H9 (cell line): ENCODE measurements around the gene MGRN1. TPM values are rescaled to one million over a fixed set of nuclear protein-coding genes. Genes with fewer than 3 reads are reported as not detected.
A peak's percentile ranks its signal among the peaks of the same experiment; 100 is the strongest.

Source experiments
- DNase-seq: peaks from one replicate; pipeline ENCODE4 v3.0.0-alpha.2; 2017
- H2AFZ ChIP-seq: one replicate; pipeline ENCODE4 v1.6.1; 2013; ENCODE audit warnings: mild to moderate bottlenecking, low read length, control low read depth, moderate library complexity
- H2AK5ac ChIP-seq: 2 replicates; pipeline ENCODE4 v1.6.1; 2013; ENCODE audit warnings: low read length, control low read depth, mixed read lengths; ENCODE audit not compliant: insufficient read length
- H2BK120ac ChIP-seq: one replicate; pipeline ENCODE4 v1.6.1; 2013; ENCODE audit warnings: low read depth, mild to moderate bottlenecking, low read length, control low read depth, inconsistent platforms; ENCODE audit not compliant: poor library complexity, severe bottlenecking
- H2BK12ac ChIP-seq: 2 replicates; pipeline ENCODE4 v1.6.1; 2013; ENCODE audit warnings: low read length, control low read depth, mixed read lengths, low read depth; ENCODE audit not compliant: insufficient read length
- H2BK15ac ChIP-seq: 2 replicates; pipeline ENCODE4 v1.6.1; 2013; ENCODE audit warnings: low read depth, low read length, control low read depth
- H2BK20ac ChIP-seq: one replicate; pipeline ENCODE4 v1.6.1; 2013; ENCODE audit warnings: low read depth, mild to moderate bottlenecking, low read length, control low read depth, inconsistent platforms; ENCODE audit not compliant: poor library complexity, severe bottlenecking
- H2BK5ac ChIP-seq: 2 replicates; pipeline ENCODE4 v1.6.1; 2013; ENCODE audit warnings: low read length, control low read depth, mixed read lengths; ENCODE audit not compliant: insufficient read length
- H3K14ac ChIP-seq: 2 replicates; pipeline ENCODE4 v1.6.1; 2013; ENCODE audit warnings: low read length, control low read depth; ENCODE audit not compliant: insufficient read depth
- H3K18ac ChIP-seq: 2 replicates; pipeline ENCODE4 v1.6.1; 2013; ENCODE audit warnings: low read depth, mild to moderate bottlenecking, mixed read lengths, low read length, control low read depth; ENCODE audit not compliant: insufficient read length
- H3K23ac ChIP-seq: 2 replicates; pipeline ENCODE4 v1.6.1; 2013; ENCODE audit warnings: low read length, control low read depth, mixed read lengths, low read depth; ENCODE audit not compliant: insufficient read length
- H3K23me2 ChIP-seq: 2 replicates; pipeline ENCODE4 v1.6.1; 2013; ENCODE audit warnings: low read depth, mild to moderate bottlenecking, mixed read lengths, low read length, control low read depth; ENCODE audit not compliant: insufficient read length, poor library complexity, severe bottlenecking
- H3K27ac ChIP-seq: 2 replicates; pipeline ENCODE4 v1.5.1; 2013; ENCODE audit warnings: low read length, control low read depth, mixed read lengths, low read depth; ENCODE audit not compliant: insufficient read length
- H3K27me3 ChIP-seq: 2 replicates; pipeline ENCODE4 v1.6.1; 2013; ENCODE audit warnings: low read length, control low read depth, inconsistent platforms; ENCODE audit not compliant: insufficient read depth
- H3K4ac ChIP-seq: 2 replicates; pipeline ENCODE4 v1.6.1; 2013; ENCODE audit warnings: low read depth, mild to moderate bottlenecking, control low read depth, inconsistent platforms, low read length, moderate library complexity
- H3K4me1 ChIP-seq: 2 replicates; pipeline ENCODE4 v1.6.1; 2013; ENCODE audit warnings: low read length, control low read depth, inconsistent platforms; ENCODE audit not compliant: insufficient read depth
- H3K4me2 ChIP-seq: 2 replicates; pipeline ENCODE4 v1.6.1; 2013; ENCODE audit warnings: low read length, control low read depth, mixed read lengths; ENCODE audit not compliant: insufficient read length, insufficient read depth
- H3K56ac ChIP-seq: 2 replicates; pipeline ENCODE4 v1.6.1; 2013; ENCODE audit warnings: low read depth, mild to moderate bottlenecking, mixed read lengths, low read length, control low read depth; ENCODE audit not compliant: insufficient read length
- H3K79me1 ChIP-seq: 2 replicates; pipeline ENCODE4 v1.6.1; 2013; ENCODE audit warnings: low read depth, mild to moderate bottlenecking, moderate library complexity, low read length, control low read depth, inconsistent platforms; ENCODE audit not compliant: insufficient read depth, poor library complexity, severe bottlenecking
- H3K79me2 ChIP-seq: 2 replicates; pipeline ENCODE4 v1.6.1; 2013; ENCODE audit warnings: low read length, control low read depth, inconsistent platforms; ENCODE audit not compliant: insufficient read depth
- H3K9ac ChIP-seq: 2 replicates; pipeline ENCODE4 v1.6.1; 2013; ENCODE audit warnings: low read length, control low read depth, mixed read lengths; ENCODE audit not compliant: insufficient read length; ENCODE audit errors: extremely low read depth
- H3K9me3 ChIP-seq: one replicate; pipeline ENCODE4 v1.6.1; 2013; ENCODE audit warnings: low read depth, low read length, inconsistent platforms; ENCODE audit not compliant: control insufficient read depth
- H3T11ph ChIP-seq: one replicate; pipeline ENCODE4 v1.6.1; 2013; ENCODE audit warnings: mild to moderate bottlenecking, low read length, control low read depth, inconsistent platforms
- H4K20me1 ChIP-seq: one replicate; pipeline ENCODE4 v1.6.1; 2013; ENCODE audit not compliant: control insufficient read depth, insufficient read length, insufficient read depth
- H4K5ac ChIP-seq: 2 replicates; pipeline ENCODE4 v1.6.1; 2013; ENCODE audit warnings: low read depth, mild to moderate bottlenecking, mixed read lengths, low read length, control low read depth; ENCODE audit not compliant: insufficient read length
- H4K8ac ChIP-seq: replicated peaks from 2 replicates; pipeline ENCODE4 v1.6.1; 2013; ENCODE audit warnings: low read length, control low read depth, mixed read lengths, low read depth; ENCODE audit not compliant: insufficient read length
- H4K91ac ChIP-seq: 2 replicates; pipeline ENCODE4 v1.6.1; 2013; ENCODE audit warnings: low read depth, mild to moderate bottlenecking, moderate library complexity, mixed read lengths, low read length, control low read depth; ENCODE audit not compliant: insufficient read length
- H3K27ac Mint-ChIP-seq, 3 experiments: 2 replicates in 2 of 3; 3 replicates in 1 of 3; pipeline ENCODE4 v1.8.0; 2020 to 2021; ENCODE audit warnings: mixed read lengths in 3 of 3, mild to moderate bottlenecking in 1 of 3, moderate library complexity in 1 of 3
- H3K27me3 Mint-ChIP-seq: 2 replicates; pipeline ENCODE4 v1.8.0; 2021; ENCODE audit warnings: low read depth, mild to moderate bottlenecking, moderate library complexity, mixed read lengths
- H3K36me3 Mint-ChIP-seq, 3 experiments: 2 replicates in 2 of 3; 3 replicates in 1 of 3; pipeline ENCODE4 v1.8.0; 2020 to 2021; ENCODE audit warnings: low read depth in 3 of 3, mixed read lengths in 3 of 3; ENCODE audit not compliant: insufficient read depth in 1 of 3
- H3K4me1 Mint-ChIP-seq, 2 experiments: 2 replicates each; pipeline ENCODE4 v1.8.0; 2020; ENCODE audit warnings: mixed read lengths in 2 of 2
- H3K4me3 Mint-ChIP-seq, 2 experiments: 2 replicates in 1 of 2; 3 replicates in 1 of 2; pipeline ENCODE4 v1.8.0; 2020 to 2021; ENCODE audit warnings: mild to moderate bottlenecking in 2 of 2, mixed read lengths in 2 of 2, moderate library complexity in 1 of 2
- H3K9me3 Mint-ChIP-seq, 2 experiments: 2 replicates in 1 of 2; 3 replicates in 1 of 2; pipeline ENCODE4 v1.8.0; 2020; ENCODE audit warnings: mild to moderate bottlenecking in 2 of 2, mixed read lengths in 2 of 2, moderate library complexity in 1 of 2
- CTCF ChIP-seq: fragments of 200-600 bp; sonication (generic); conservative IDR thresholded peaks from 3 replicates; pipeline ENCODE4 v1.8.0; 2021; ENCODE audit warnings: antibody characterized with exemption, mild to moderate bottlenecking
- WGBS: extraction: QIAGEN DNeasy Blood & Tissue Kit; methylation state at CpG from one replicate; pipeline ENCODE4 v1.1.7; 2013; ENCODE audit warnings: missing lambda C conversion rate, low lambda C conversion rate, mixed read lengths; ENCODE audit not compliant: insufficient read length; ENCODE audit errors: extremely low coverage; 5-methylcytosine and 5-hydroxymethylcytosine counted together
- total RNA-seq: library from RNA; stranded (reverse); gene quantifications from 2 replicates; pipeline ENCODE4 v1.2.1, GENCODE V29; 2021

Gene MGRN1
- total RNA-seq, 1 experiment from 2014 or later = 91.6 TPM

- H3K4me1 Mint-ChIP-seq = no peaks in the 10 kb centered on the region
- H2BK20ac ChIP-seq = no peak overlapping the region
- no peak overlapping the region for H2BK15ac ChIP-seq
- no peaks in the 10 kb centered on the region for H3K27me3 Mint-ChIP-seq
- no peaks in the 10 kb centered on the region for H3K4me1 ChIP-seq
- TF ChIP-seq CTCF = no peak
- H3K27ac ChIP-seq = no peak overlapping the region
- H3K23ac ChIP-seq = no peak overlapping the region
- no peak for DNase-seq
- H3K56ac ChIP-seq = no peak overlapping the region
- H4K5ac ChIP-seq = no peak overlapping the region
- no peaks in the 10 kb centered on the region for H3K27me3 ChIP-seq
- no peak overlapping the region for H3K4ac ChIP-seq
- no peak overlapping the region for H2AFZ ChIP-seq
- H4K91ac ChIP-seq = no peak overlapping the region
- H3K79me2 ChIP-seq = no peaks in the 10 kb centered on the region; the same call in 1 of the 2 replicates
- H3K79me1 ChIP-seq = no peaks in the 10 kb centered on the region
- no peak overlapping the region for H3K4me3 Mint-ChIP-seq
- no peak overlapping the region for H2BK12ac ChIP-seq
- no peak overlapping the region for H2BK120ac ChIP-seq
- WGBS = no CpG with 5 or more reads among the region's 25 CpGs
- H4K20me1 ChIP-seq = no peaks in the 10 kb centered on the region
- no peak overlapping the region for H3K9ac ChIP-seq
- no peaks in the 10 kb centered on the region for H3K23me2 ChIP-seq
- no peak overlapping the region for H3T11ph ChIP-seq
- H2BK5ac ChIP-seq = no peak overlapping the region
- H3K9me3 ChIP-seq = no peaks in the 10 kb centered on the region
- peak overlapping the region in 2 of 3 experiments; percentile 40 to 67; a peak in 2 of 7 replicates for H3K27ac Mint-ChIP-seq
- no peak overlapping the region for H3K18ac ChIP-seq
- peaks cover 17 to 38% (median 37%) of the 10 kb centered on the region in 3 experiments; a peak in 6 of 7 replicates for H3K36me3 Mint-ChIP-seq
- H2AK5ac ChIP-seq = no peak overlapping the region
- H3K9me3 Mint-ChIP-seq = no peaks in the 10 kb centered on the region; a peak in 2 of 5 replicates
- no peak overlapping the region for H4K8ac ChIP-seq
- H3K4me2 ChIP-seq = no peak overlapping the region
- no peak overlapping the region; the same call in 1 of the 2 replicates for H3K14ac ChIP-seq
These were observed 25.3 kb downstream of the MGRN1 start for GRCh38 chr16:4649744-4650442.
